Stromal cell of bone marrow (primary cell): ENCODE data around the gene RGS14.
"Not testable (repeated sequence)": the region's sequence is repeated elsewhere in the genome, so short reads cannot be mapped to it uniquely, and the experiment has no call there.

Experiments
- DNase-seq: peaks from one replicate; pipeline ENCODE4 v3.0.0-alpha.2; 2012; ENCODE audit warnings: low read depth

RGS14 gene

DNA sequence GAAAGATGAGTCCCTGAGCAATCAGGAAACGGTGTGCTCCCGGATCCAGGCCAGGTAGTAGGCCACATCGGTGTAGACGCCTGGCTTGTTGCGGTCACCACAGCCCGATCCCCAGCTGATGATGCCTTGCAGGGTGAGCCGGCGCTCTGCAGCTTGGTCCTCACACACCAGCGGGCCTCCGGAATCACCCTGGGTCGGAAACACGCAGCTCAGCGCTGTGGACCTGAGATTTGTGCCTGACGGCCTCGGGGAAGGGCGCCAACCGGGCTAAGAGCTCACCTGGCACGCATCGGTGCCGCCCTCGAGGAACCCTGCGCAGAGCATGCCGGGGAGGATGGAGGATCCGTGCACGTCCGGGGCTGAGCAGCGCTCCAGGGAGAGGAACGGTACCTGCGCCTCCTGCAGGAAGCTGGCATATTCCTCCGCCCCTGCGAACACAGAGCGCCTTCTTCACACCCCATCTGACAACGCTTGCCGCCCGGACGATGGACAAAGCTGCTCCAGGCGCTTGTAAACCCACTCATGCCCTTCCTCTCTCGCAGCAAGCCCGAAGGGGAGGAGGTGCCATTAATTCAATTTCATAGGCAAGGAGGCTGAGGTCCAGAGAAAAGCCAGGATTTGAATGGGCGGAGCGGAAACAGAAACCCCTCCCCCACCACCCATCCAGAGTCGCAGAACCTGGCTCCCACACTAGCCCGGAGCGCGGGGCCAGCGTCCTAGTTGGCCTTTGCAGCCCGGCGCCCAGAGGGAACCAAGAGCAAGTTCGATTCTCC, 44.7 kb downstream of the RGS14 start:
- no peak for DNase-seq

DNA sequence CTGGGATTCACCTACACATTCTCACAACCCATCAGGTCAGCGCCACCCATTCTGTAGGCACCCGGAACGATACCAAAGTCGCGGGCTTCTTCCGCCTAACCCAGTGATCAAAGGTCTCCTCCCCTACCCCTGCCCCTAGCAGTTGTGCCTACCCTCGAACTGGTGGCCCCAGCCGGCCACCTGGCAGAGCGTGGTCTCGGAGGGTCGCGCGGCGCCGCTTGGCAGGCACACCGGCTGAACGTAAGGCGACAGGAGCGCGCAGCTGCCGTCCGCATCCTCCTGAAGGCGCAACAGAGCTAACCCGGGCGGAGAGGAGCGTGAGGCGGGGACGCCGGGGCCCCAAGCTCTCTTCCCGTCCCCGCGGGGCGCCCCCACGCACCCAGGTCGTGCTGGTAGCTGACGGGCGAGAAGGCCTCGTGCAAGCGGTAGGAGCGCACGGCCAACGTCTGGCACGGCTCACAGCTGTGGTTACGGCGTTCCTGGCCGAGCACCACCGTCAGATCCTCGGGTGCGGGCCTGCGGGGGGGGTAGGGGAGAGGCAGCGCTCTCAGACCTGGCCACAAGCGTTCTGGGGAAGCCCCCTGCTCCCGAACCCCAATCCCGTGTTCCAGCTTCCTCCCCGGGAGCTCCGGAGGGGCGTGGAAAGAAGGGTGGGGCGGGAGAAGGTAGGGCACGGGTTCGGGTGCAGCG, 45.5 kb downstream of the RGS14 start:
- no peak for DNase-seq

DNA sequence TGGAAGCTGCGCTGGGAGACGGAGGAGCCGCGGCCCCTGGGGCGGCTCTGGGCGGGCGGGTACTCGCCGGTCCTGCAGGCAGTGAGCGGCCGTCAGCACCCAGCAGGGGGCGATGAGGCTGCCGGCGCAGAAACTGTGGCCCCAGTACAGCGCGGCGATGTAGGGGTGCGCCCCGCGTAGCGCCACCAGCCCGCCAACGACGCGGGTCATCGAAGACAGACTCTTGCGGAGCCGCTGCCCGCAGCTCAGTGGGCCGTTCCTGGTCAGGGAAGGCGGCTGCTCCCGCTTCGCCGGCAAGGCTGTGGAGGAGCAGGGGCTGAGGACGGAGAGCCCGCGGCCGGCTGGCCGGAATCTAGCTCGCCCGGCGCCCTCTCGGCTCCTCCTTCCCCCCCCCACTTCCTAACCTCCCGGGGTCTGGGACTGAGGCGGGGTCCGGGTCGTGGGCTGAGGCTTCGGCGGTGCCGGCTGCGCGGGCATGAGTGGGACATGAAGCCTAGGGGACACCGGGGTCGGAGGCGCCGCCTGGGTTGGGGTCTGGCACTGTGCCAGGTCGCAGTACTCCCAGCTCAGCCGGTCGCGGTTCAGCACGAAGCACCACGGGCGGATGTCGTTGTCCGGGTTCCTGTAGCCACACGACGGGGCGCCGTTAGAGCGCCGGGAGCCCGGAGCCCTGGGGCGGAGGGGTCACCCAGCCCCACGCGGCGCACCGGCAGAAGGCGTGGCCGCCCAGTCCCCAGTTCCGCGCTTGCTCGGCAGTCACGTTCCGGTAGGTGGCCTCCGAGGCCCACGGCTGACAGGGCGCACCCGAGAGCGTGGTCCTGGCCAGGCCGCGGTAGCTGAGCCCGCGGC, 46.3 kb downstream of the RGS14 start:
- DNase-seq, result no peak

DNA sequence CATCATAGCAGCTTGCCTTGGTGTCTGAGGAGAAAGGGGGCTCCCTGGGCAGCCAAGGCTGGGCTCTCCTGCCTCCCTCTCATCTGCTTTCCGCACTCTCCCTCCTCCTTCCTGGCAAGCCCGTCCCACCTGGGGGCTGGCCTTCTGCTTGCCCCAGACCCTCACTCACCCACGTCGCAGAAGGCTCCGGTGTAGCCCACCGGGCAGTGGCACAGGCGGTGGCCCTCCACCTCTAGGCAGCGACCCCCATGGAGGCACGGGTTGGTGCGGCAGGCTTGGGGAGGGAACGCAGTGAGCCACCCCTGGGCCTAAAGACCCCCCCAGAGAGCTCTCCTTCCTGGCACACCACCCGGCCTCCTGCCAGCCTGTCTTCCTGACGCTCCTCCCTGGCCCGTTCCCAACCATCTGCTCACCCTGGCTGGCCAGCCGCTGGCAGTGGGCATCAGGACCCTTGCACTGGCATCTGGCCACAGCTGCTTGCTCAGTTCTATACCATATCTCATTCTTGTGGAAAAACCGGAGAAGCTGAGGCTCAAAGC, 47.0 kb downstream of the RGS14 start:
- DNase-seq, result no peak

DNA sequence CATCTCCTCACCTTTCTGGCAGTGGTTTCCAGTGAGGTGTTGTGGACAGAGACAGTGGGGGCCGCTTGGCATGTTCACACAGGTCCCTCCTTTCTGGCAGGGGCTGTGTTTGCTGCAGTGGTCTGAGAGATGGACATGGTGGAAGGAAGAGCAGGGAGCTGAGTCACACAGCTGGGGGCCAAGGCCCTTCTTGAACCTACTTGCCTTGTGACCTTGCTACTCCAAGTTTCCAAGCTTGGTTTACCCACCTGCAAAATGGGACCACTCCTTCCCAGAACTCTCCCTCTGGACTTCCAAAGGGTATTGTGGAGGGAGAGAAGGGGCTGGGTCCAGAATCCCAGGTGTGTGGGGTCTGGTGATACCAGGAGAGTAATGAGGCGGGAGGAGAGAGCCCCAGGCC, 47.6 kb downstream of the RGS14 start:
- no peak for DNase-seq

DNA sequence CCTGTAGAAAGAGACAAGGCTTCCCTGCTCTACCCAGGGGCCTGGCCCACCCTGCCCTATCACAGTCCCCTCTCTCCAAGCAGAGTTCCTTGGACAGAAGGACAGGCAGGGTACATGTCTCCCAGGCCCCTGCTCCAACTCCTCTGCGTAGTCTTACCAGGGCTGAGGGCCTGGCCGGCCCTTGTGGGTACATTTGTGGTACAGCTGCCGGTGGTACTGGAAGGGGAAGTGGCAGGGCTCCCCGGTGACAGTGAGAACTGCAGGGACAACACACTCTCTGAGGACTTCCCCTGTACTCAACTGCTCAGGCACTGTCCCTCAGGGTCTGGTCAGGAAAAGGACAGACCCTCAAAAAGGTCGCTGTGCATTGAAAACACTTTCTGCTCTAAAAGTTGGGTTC, 48.1 kb downstream of the RGS14 start:
- no peak for DNase-seq

DNA sequence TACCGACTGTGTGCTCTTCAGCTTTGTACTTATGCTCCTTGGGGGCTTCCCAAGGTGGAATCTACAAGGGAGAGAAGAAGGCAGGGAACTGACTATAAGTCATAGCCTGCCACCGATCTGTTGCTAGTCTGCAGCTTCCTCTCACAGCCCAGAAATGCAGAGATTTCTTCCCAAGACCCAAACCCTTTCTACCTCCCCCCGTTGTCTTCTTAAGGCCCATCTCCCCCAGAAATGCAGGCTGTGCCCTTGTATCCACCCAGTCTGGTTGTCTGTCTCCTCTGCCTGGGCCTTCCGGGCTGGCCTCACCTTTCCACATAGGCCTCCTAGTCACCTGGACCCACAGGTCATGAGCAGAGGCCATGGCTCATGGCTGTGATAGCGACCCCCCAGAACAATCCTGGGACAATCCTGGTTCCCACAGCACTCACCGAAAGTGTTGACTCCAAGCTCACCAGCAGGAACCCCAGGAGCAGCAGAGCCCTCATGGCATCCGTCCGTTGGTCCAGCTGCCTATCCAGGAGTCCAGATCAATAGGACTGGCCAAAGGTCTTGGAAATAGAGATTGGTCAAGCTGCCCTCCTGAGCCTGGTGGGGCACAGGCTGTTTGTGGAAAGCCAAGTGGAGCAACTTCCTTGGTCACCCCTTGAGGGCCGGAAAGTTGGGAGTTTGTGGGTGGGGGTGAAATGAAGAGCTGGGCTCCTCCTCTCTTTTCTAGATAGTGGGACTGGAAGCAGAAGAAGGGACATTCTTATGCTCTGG, 51.5 kb downstream of the RGS14 start, which contains the start of gene F12:
Gene F12, minus strand, starts transcription at position 522 of the 759 bp plus-strand sequence. Its CDS starts 37 bp downstream, at position 485.
- DNase-seq, result no peak

DNA sequence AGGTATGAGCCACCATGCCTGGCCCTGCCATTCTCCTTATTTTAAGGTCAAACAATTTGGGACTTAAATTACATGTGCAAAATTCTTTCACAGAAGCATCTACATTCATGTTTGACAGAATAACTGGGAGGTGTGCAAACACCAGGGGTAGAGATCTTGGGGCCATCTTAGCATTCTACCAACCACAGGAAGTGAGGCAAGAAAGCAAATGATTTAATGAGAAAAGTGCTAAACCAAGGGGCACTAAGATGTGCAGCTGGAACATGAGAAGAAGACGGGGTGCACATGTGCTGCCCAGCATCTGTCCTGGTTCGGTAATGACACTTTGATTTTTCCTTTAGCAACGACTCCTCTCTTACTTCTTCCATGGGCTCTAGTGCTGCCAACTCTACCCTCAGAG, 52.9 kb downstream of the RGS14 start:
- DNase-seq, result no peak

DNA sequence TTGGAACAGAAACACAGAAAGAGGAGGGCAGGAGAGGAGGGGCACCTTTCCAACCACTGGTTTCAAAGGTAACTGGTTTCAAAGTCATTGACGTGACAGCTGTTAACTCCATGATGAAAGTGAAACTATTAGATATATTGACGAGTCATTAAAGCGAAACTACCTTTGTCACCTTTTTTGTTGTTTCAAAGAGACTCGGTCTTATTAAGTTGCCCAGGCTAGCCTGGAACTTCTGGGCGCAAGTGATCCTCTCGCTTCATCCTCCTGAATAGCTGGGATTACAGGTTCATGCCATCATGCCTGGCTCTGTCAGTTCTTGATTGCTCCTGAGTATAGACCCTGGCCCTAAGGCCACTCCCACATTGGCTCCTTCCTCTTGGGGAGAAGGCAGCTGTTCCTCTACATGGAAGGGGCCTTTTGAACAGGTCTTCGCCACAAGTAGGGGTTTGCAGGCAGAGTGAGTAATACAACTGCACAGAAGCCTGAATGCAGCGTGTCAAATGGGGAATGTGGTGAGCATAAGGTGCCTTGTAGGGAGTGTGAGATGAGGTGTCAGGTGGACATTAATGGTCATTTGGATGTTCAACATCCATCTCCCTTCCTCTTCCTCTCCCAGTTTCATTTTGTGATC, 55.0 kb downstream of the RGS14 start:
- DNase-seq, result no peak

DNA sequence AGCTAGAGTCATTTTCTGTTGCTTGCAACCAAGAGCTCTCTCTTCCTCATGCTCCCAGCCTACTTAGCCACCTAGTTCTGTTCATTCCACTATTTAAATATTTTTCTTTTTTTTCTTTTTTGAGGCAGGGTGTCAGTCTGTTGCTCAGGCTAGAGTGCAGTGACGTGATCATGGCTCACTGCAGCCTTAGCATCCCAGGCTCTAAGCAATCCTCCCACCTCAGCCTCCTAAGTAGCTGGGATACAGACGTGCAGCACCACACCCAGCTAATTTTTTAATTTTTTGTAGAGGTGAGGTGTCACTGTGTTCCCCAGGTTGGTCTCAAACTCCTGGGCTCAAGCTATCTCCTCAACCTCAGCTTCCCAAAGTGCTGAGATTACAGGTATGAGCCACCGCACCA, 56.8 kb downstream of the RGS14 start:
- no peak for DNase-seq

DNA sequence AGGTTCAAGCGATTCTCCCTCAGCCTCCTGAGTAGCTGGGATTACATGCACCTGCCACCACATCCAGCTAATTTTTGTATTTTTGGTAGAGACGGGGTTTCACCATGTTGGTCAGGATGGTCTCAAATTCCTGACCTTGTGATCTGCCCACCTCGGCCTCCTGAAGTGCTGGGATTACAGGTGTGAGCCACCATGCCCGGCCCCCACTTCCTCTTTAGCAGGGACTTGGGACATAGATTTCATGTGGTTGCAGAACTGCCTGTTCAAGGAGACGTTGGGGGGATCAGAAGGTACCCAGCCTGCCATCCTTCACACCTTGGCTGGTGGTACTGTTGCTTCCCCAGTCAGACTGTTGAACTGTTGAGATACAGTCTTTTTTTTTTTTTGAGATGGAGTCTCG, 59.4 kb downstream of the RGS14 start:
- not testable (repeated sequence) for DNase-seq

DNA sequence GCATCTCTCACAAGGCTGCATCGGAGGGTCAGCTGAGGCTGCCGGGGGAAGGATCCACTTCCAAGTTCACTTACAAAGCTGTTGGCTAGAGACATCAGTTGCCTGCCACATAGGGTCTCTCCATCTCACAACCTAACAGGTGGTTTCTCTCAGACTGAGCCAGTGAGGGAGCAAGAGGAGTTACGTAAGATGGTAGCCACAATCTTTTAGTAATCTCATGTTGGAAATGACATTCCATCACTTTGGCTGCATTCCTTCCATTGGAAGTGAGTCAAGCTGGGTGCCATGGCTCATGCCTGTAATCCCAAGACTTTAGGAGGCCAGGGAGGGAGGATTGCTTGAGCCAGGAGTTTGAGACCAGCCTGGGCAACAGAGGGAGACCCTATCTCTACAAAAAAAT, 61.3 kb downstream of the RGS14 start:
- DNase-seq, result no peak

DNA sequence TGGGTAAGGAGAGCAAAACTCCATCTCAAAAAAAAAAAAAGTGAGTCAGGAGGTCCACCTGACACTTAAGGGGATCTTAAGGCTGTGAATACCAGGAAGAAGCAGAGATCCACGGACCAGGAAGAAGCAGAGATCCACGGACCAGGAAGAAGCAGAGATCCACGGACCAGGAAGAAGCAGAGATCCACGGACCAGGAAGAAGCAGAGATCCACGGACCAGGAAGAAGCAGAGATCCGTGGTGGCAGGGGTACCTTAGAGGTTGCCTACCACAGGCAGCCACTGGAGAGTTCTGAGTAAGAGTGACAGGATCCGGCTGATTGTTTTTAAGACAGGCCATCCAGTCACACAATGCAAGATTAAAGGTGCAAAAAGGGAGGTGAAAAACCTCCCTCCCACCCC, 62.7 kb downstream of the RGS14 start:
- DNase-seq, result not testable (repeated sequence)

DNA sequence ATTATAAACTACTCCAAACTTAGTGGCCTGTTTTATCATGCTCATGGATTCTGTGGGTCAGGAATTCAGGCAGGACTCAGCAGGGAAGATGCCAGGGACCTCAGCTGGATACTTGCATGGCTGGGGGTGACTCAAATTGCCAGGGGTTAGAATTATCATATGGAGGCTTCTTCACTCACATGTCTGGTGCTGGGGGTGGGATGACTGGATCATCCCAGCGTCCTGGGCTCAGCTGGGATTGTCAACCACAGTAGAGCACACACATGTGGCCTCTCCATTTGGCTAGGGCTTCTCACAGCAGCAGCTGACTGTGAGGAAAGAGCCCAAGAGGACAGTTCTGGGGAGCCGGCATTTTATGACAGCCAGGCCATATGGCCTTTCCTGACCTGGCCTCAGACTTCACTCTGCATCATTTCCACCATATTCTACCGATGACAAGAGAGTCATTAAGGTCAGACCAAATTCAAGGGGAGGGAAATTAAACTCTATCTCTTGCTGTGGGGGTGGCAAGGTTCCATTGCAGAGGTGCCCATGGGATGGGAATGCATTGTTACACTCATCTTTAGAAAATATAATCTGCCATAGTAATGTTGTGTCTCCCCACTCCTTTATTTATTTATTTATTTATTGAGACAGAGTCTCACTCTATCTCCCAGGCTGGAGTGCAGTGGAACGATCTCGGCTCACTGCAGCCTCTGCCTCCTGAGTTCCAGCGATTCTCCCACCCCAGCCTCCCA, 63.5 kb downstream of the RGS14 start:
- no peak for DNase-seq
